Spleen (tissue), 7 donors: ENCODE measurements around the gene RBM20.

ENCODE experiments used
- CTCF ChIP-seq, 11 experiments: fragments of 200-600 bp in 7 of 11; fragments of 450-650 bp in 4 of 11; sonication (generic) in 4 of 11; IDR thresholded peaks in 8 of 11; conservative IDR thresholded peaks in 3 of 11; 1 replicate in 7 of 11; 2 replicates in 4 of 11; pipeline versions ENCODE4 v1.4.0 to v1.8.0; 2016 to 2021; ENCODE audit warnings: antibody characterized with exemption in 11 of 11, inconsistent platforms in 4 of 11, mild to moderate bottlenecking in 1 of 11
- POLR2A ChIP-seq, 3 donors: fragments of 450-650 bp; IDR thresholded peaks; one replicate each; pipeline ENCODE4 v1.5.1; 2017; ENCODE audit warnings: antibody characterized with exemption in 3 of 3, mild to moderate bottlenecking in 1 of 3
- POLR2AphosphoS5 ChIP-seq, 3 donors: sonication (generic); formaldehyde crosslinking; IDR thresholded peaks; one replicate each; pipeline ENCODE4 v1.5.1; 2017; ENCODE audit warnings: antibody characterized with exemption in 3 of 3
- donor health status: DM: no; HTN: no; CAD: no; lungs with moderate emphysema.
- donor health status: DM: no; HTN: no; CAD: no.
- donor health status: DM: no; HTN: no; CAD: no.

- TF ChIP-seq CTCF (IDR thresholded peaks at IDR 0.05 in 8 of 11, conservative IDR thresholded peaks at IDR 0.05 in 3 of 11) (no peak), POLR2A (IDR thresholded peaks at IDR 0.05) (no peak), POLR2AphosphoS5 (IDR thresholded peaks at IDR 0.05) (no peak)
Measured at GRCh38 chr10:110773693-110774068, 129.5 kb downstream of the RBM20 start.
